GM12878 (cell line): ENCODE results near the gene HSD17B4. TPM values are rescaled to one million over a fixed set of nuclear protein-coding genes. Genes with fewer than 3 reads are reported as not detected.

Experiments used
- ATAC-seq: fragments of 200-7000 bp; cut with Tn5 transposase; 3 replicates; pipeline ENCODE4 v1.9.1; 2020; ENCODE audit warnings: mild to moderate bottlenecking, moderate library complexity
- BruUV-seq: library from RNA; stranded (reverse); fragments of 400-500 nt; replicated peaks from 2 replicates; lab custom pipeline; 2021; lab: Mats Ljungman, UMichigan
- CTCF ChIA-PET: fragments of 300-600 bp; sonication (Branson Sonifier 250); formaldehyde crosslinking; extraction: SDS; loops from one replicate; lab custom pipeline; 2021; ENCODE audit warnings: inconsistent platforms; lab: Yijun Ruan, JAX
- POLR2A ChIA-PET: fragments of 350-600 bp; formaldehyde crosslinking; extraction: SDS; loops from one replicate; lab custom pipeline; 2021; ENCODE audit warnings: inconsistent platforms; lab: Charles Lee
- RAD21 ChIA-PET: fragments of 300-600 bp; sonication (Branson Sonifier 250); formaldehyde crosslinking; loops from one replicate; lab custom pipeline; 2023; ENCODE audit warnings: antibody characterized with exemption; ENCODE audit not compliant: unreplicated experiment; lab: Charles Lee
- SMC1A ChIA-PET: fragments of 300-600 bp; sonication (Branson Sonifier 250); formaldehyde crosslinking; loops from one replicate; lab custom pipeline; 2023; ENCODE audit not compliant: unreplicated experiment, uncharacterized antibody; lab: Charles Lee
- DNase-seq: peaks from one replicate; pipeline ENCODE4 v3.0.0-alpha.2; 2011; ENCODE audit warnings: low read depth, low spot score
- FAIRE-seq: peaks from 3 replicates; lab custom pipeline; 2011; peaks lifted over from hg19 to GRCh38; lab: Jason Lieb, UNC
- H2AFZ ChIP-seq: 2 replicates; pipeline ENCODE4 v1.6.0; 2011; ENCODE audit warnings: low read depth, low read length, control low read depth; ENCODE audit not compliant: control insufficient read depth
- H3K27ac ChIP-seq: 2 replicates; pipeline ENCODE4 v1.5.1; 2011; ENCODE audit warnings: control low read depth; ENCODE audit not compliant: control insufficient read depth, insufficient read depth
- H3K27me3 ChIP-seq, 2 experiments: replicated peaks in 1 of 2; 2 replicates each; pipeline versions ENCODE4 v1.6.0 to v1.6.1; 2011; ENCODE audit warnings: low read length in 1 of 2; ENCODE audit not compliant: control insufficient read depth in 2 of 2, insufficient read depth in 2 of 2
- H3K36me3 ChIP-seq, 2 experiments: 2 replicates each; pipeline ENCODE4 v1.5.1; 2011; ENCODE audit warnings: low read length in 1 of 2; ENCODE audit not compliant: control insufficient read depth in 2 of 2, insufficient read depth in 2 of 2
- H3K4me1 ChIP-seq: 2 replicates; pipeline ENCODE4 v1.6.1; 2011; ENCODE audit warnings: mild to moderate bottlenecking, low read length, moderate library complexity, mixed read lengths; ENCODE audit not compliant: control insufficient read depth, insufficient read depth
- H3K4me2 ChIP-seq: 2 replicates; pipeline ENCODE4 v1.6.0; 2011; ENCODE audit warnings: control low read depth; ENCODE audit not compliant: control insufficient read depth, insufficient read depth
- H3K4me3 ChIP-seq: fragments of 200-600 bp; sonication (generic); 2 replicates; pipeline ENCODE4 v1.5.1; 2016
- H3K79me2 ChIP-seq: 2 replicates; pipeline ENCODE4 v1.6.0; 2011; ENCODE audit warnings: low read length; ENCODE audit not compliant: control insufficient read depth, insufficient read depth
- H3K9ac ChIP-seq: 2 replicates; pipeline ENCODE4 v1.8.0; 2011; ENCODE audit warnings: low read length, control low read depth, mixed read lengths; ENCODE audit not compliant: control insufficient read depth, insufficient read depth
- H3K9me3 ChIP-seq: replicated peaks from 3 replicates; pipeline ENCODE4 v1.5.1; 2011; ENCODE audit warnings: mild to moderate bottlenecking, low read length; ENCODE audit not compliant: control insufficient read depth, insufficient read depth
- H4K20me1 ChIP-seq: 2 replicates; pipeline ENCODE4 v1.6.0; 2011; ENCODE audit not compliant: control insufficient read depth, insufficient read depth
- FOXM1 ChIP-seq: IDR thresholded peaks from 2 replicates; pipeline ENCODE4 v1.6.1; 2012; ENCODE audit warnings: low read depth, mild to moderate bottlenecking, inconsistent platforms, low read length, moderate library complexity
- RUNX3 ChIP-seq: IDR thresholded peaks from 2 replicates; pipeline ENCODE4 v1.6.1; 2012; ENCODE audit warnings: low read length, inconsistent platforms
- SKIL ChIP-seq: fragments of 450-650 bp; IDR thresholded peaks from 2 replicates; pipeline ENCODE4 v1.6.1; 2017; ENCODE audit warnings: mild to moderate bottlenecking, low read depth, inconsistent platforms; ENCODE audit not compliant: poor library complexity, severe bottlenecking
- WGBS: methylation state at CpG from one replicate; pipeline ENCODE4 v1.1.6; 2016; ENCODE audit warnings: low lambda C conversion rate; ENCODE audit not compliant: insufficient replicate concordance, insufficient coverage; ENCODE audit errors: missing lambda C conversion rate; 5-methylcytosine and 5-hydroxymethylcytosine counted together
- in situ Hi-C: fragments of 300-500 bp; cut with MboI; formaldehyde crosslinking; loops from 9 replicates; pipeline ENCODE4 v1.14.3; 2018; ENCODE audit warnings: mixed read lengths
- intact Hi-C: fragments of 100-400 bp; cut with micrococcal nuclease; formaldehyde crosslinking; loops from one replicate; pipeline ENCODE4 v1.14.2; 2022; ENCODE audit not compliant: unreplicated experiment
- polyA plus RNA-seq, 11 experiments: library from polyadenylated mRNA; depleted of rRNA in 4 of 11; unstranded in 6 of 11; stranded (reverse) in 5 of 11; fragments of >200 nt; fragmentation: Nextera tagmentation in 4 of 11; fragmentation: Illumina TruSeq in 1 of 11; extraction: Ambion mirVana in 4 of 11; extraction: Trizol in 1 of 11; gene quantifications; 1 replicate in 1 of 11; 2 replicates in 10 of 11; pipeline versions ENCODE4 v1.2.1 to v1.2.3, GENCODE V29; 2011 to 2016; ENCODE audit warnings: inconsistent platforms in 2 of 11, missing spikeins in 2 of 11, low read depth in 1 of 11
- total RNA-seq, 4 experiments: library from RNA; depleted of rRNA in 3 of 4; stranded (reverse); fragments of >200 nt in 3 of 4; fragmentation: Illumina TruSeq in 1 of 4; extraction: Trizol in 1 of 4; gene quantifications; 2 replicates each; pipeline versions ENCODE4 v1.2.1 to v1.2.3, GENCODE V29; 2013 to 2021

The HSD17B4 gene
- total and polyA plus RNA-seq, 10 of the 15 experiments (the other 5 are each of a cell fraction or from before 2014, with no cell fraction given), result 38.6 to 125 (median 93.0) TPM

- peak overlapping the region; percentile 97; the same call in 1 of the 2 replicates for H2AFZ ChIP-seq
- POLR2A ChIA-PET, result interaction anchor here (0.7 to 4.3 kb wide), 16 partner anchors 10 to 425 kb away, joined by 3 to 20 read pairs (median 3); partner anchors contain the start of gene DTWD2
- ATAC-seq (no peak), FAIRE-seq (no peak), DNase-seq (no peak)
- RAD21 ChIA-PET, result interaction anchor here (0.8 to 10.2 kb wide), 46 partner anchors 9 to 456 kb away, joined by 3 to 303 read pairs (median 8); partner anchors contain the start of genes DTWD2 and TNFAIP8
- H3K4me3 ChIP-seq, result 0 out of 2 replicates have a peak overlapping the region, but pooled peaks have one; percentile 62
- H3K9ac ChIP-seq, result no peak overlapping the region
- H3K27ac ChIP-seq, result no peak overlapping the region
- no peaks in the 10 kb centered on the region for H4K20me1 ChIP-seq
- WGBS, result 34% methylated on average over 9 of the region's 9 CpGs
- H3K27me3 ChIP-seq, result no peaks in the 10 kb centered on the region
- SMC1A ChIA-PET, result interaction anchor here (0.6 to 26.7 kb wide), 53 partner anchors 9 to 426 kb away, joined by 3 to 583 read pairs (median 4); partner anchors contain the start of genes DTWD2, HSD17B4 and TNFAIP8
- no peaks in the 10 kb centered on the region for H3K36me3 ChIP-seq
- CTCF ChIA-PET, result interaction anchor here (0.6 to 11.3 kb wide), 70 partner anchors 8 to 621 kb away, joined by 3 to 413 read pairs (median 5); partner anchors contain the start of genes DMXL1, DTWD2 and TNFAIP8
- H3K4me1 ChIP-seq, result peaks cover 29% of the 10 kb centered on the region
- in situ Hi-C loops (loop anchor here (5.0 kb wide), 2 partner anchors 335 to 425 kb away; partner anchors contain the start of gene DTWD2), intact Hi-C loops (loop anchor here (1.0 to 5.0 kb wide), 7 partner anchors 58 to 424 kb away; partner anchors contain the start of genes DMXL1 and DTWD2)
- TF ChIP-seq RUNX3 (no peak), FOXM1 (0 out of 2 replicates have a peak, but pooled peaks have one; percentile 7), SKIL (peak; percentile 9)
- H3K9me3 ChIP-seq, result no peaks in the 10 kb centered on the region; the same call in 1 of the 3 replicates
- no peak overlapping the region; the same call in 1 of the 2 replicates for H3K4me2 ChIP-seq
- no TSS peak for BruUV-seq
- H3K79me2 ChIP-seq, result no peaks in the 10 kb centered on the region
Measured at GRCh38 chr5:119412279-119413227, 39.7 kb upstream of the HSD17B4 start.
